WTC11 (cell line): Measurements from ENCODE around the gene GPR143.

Experiments
- FOXK1 ChIP-seq: sonication (generic); formaldehyde crosslinking; IDR thresholded peaks from 2 replicates; pipeline ENCODE4 v1.8.0; 2022; ENCODE audit warnings: mild to moderate bottlenecking, moderate library complexity, missing genetic modification reagents
- FOXP1 ChIP-seq: sonication (generic); formaldehyde crosslinking; IDR thresholded peaks from 2 replicates; pipeline ENCODE4 v1.8.0; 2022; ENCODE audit warnings: missing genetic modification reagents, mild to moderate bottlenecking, moderate library complexity, borderline replicate concordance
- NR3C1 ChIP-seq: sonication (generic); formaldehyde crosslinking; conservative IDR thresholded peaks from 2 replicates; pipeline ENCODE4 v1.8.1; 2023; ENCODE audit warnings: low read depth, mild to moderate bottlenecking, missing genetic modification reagents
- SMAD4 ChIP-seq: sonication (generic); formaldehyde crosslinking; IDR thresholded peaks from 2 replicates; pipeline ENCODE4 v1.8.0; 2022; ENCODE audit warnings: mild to moderate bottlenecking, missing genetic modification reagents
- ZNF263 ChIP-seq: sonication (generic); formaldehyde crosslinking; IDR thresholded peaks from 2 replicates; pipeline ENCODE4 v1.8.1; 2022; ENCODE audit warnings: low read depth, mild to moderate bottlenecking, moderate library complexity, missing genetic modification reagents
- TF ChIP-seq, protein P1 (sequence below): fragments of 200-600 bp; IDR thresholded peaks from 2 replicates; pipeline ENCODE4 v1.8.0; 2022; ENCODE audit warnings: antibody characterized with exemption
- TF ChIP-seq, protein P2 (sequence below): sonication (generic); formaldehyde crosslinking; conservative IDR thresholded peaks from 2 replicates; pipeline ENCODE4 v1.8.1; 2022; ENCODE audit warnings: mild to moderate bottlenecking, missing genetic modification reagents
- TF ChIP-seq, protein P3 (sequence below): sonication (generic); formaldehyde crosslinking; IDR thresholded peaks from 2 replicates; pipeline ENCODE4 v1.8.0; 2022; ENCODE audit warnings: mild to moderate bottlenecking, missing genetic modification reagents
- TF ChIP-seq, protein P4 (sequence below): fragments of 250-450 bp; sonication (Bioruptor Pico); IDR thresholded peaks from 2 replicates; pipeline ENCODE4 v1.9.0; 2021; ENCODE audit warnings: moderate library complexity, mild to moderate bottlenecking, inconsistent platforms, borderline replicate concordance
- TF ChIP-seq, protein P5 (sequence below): fragments of 250-450 bp; sonication (Bioruptor Pico); IDR thresholded peaks from 2 replicates; pipeline ENCODE4 v2.1.2; 2022; ENCODE audit warnings: mild to moderate bottlenecking, moderate library complexity
- TF ChIP-seq, protein P6 (sequence below): sonication (generic); formaldehyde crosslinking; IDR thresholded peaks from 2 replicates; pipeline ENCODE4 v1.8.0; 2022; ENCODE audit warnings: mild to moderate bottlenecking, missing genetic modification reagents
- TF ChIP-seq, protein P7 (sequence below): sonication (generic); formaldehyde crosslinking; IDR thresholded peaks from 2 replicates; pipeline ENCODE4 v1.8.1; 2022; ENCODE audit warnings: missing genetic modification reagents, borderline replicate concordance
- TF ChIP-seq, protein P8 (sequence below): sonication (generic); formaldehyde crosslinking; IDR thresholded peaks from 2 replicates; pipeline ENCODE4 v1.8.1; 2023; ENCODE audit warnings: mild to moderate bottlenecking, missing genetic modification reagents, moderate library complexity

DNA sequence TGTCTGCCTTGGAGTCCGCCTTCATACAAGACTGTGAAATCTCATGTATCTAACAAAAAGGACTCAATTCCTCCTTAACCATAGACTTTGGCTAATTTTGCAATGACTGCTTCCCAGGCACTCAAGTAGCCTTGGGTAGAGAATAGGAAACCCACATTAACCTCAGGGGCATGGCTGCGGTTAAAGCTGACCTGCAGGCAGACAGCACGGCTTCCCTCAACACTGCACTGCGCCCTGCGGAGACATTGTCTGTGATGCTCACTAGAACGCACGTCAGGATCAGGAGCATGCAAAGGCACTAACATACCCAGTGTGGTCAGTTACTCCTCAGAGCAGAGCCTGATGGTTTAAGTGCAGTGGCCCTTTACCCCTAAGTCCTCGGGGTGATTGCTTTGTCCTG, 10.3 kb upstream of the GPR143 start:
- TF ChIP-seq FOXP1 (CRISPR knock-in tag) (no peak), ZNF263 (CRISPR knock-in tag) (no peak), NR3C1 (no peak), SMAD4 (CRISPR knock-in tag) (no peak), FOXK1 (no peak)
- TF ChIP-seq, protein P1, sequence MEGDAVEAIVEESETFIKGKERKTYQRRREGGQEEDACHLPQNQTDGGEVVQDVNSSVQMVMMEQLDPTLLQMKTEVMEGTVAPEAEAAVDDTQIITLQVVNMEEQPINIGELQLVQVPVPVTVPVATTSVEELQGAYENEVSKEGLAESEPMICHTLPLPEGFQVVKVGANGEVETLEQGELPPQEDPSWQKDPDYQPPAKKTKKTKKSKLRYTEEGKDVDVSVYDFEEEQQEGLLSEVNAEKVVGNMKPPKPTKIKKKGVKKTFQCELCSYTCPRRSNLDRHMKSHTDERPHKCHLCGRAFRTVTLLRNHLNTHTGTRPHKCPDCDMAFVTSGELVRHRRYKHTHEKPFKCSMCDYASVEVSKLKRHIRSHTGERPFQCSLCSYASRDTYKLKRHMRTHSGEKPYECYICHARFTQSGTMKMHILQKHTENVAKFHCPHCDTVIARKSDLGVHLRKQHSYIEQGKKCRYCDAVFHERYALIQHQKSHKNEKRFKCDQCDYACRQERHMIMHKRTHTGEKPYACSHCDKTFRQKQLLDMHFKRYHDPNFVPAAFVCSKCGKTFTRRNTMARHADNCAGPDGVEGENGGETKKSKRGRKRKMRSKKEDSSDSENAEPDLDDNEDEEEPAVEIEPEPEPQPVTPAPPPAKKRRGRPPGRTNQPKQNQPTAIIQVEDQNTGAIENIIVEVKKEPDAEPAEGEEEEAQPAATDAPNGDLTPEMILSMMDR: no peak
- TF ChIP-seq, protein P2, sequence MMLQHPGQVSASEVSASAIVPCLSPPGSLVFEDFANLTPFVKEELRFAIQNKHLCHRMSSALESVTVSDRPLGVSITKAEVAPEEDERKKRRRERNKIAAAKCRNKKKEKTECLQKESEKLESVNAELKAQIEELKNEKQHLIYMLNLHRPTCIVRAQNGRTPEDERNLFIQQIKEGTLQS (CRISPR knock-in tag): no peak
- TF ChIP-seq, protein P3, sequence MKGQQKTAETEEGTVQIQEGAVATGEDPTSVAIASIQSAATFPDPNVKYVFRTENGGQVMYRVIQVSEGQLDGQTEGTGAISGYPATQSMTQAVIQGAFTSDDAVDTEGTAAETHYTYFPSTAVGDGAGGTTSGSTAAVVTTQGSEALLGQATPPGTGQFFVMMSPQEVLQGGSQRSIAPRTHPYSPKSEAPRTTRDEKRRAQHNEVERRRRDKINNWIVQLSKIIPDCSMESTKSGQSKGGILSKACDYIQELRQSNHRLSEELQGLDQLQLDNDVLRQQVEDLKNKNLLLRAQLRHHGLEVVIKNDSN (CRISPR knock-in tag): no peak
- TF ChIP-seq, protein P4, sequence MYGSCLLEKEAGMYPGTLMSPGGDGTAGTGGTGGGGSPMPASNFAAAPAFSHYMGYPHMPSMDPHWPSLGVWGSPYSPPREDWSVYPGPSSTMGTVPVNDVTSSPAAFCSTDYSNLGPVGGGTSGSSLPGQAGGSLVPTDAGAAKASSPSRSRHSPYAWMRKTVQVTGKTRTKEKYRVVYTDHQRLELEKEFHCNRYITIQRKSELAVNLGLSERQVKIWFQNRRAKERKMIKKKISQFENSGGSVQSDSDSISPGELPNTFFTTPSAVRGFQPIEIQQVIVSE (CRISPR knock-in tag): no peak
- TF ChIP-seq, protein P5, sequence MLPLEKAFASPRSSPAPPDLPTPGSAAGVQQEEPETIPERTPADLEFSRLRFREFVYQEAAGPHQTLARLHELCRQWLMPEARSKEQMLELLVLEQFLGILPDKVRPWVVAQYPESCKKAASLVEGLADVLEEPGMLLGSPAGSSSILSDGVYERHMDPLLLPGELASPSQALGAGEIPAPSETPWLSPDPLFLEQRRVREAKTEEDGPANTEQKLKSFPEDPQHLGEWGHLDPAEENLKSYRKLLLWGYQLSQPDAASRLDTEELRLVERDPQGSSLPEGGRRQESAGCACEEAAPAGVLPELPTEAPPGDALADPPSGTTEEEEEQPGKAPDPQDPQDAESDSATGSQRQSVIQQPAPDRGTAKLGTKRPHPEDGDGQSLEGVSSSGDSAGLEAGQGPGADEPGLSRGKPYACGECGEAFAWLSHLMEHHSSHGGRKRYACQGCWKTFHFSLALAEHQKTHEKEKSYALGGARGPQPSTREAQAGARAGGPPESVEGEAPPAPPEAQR: no peak
- TF ChIP-seq, protein P6, sequence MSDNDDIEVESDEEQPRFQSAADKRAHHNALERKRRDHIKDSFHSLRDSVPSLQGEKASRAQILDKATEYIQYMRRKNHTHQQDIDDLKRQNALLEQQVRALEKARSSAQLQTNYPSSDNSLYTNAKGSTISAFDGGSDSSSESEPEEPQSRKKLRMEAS (CRISPR knock-in tag): no peak
- TF ChIP-seq, protein P7, sequence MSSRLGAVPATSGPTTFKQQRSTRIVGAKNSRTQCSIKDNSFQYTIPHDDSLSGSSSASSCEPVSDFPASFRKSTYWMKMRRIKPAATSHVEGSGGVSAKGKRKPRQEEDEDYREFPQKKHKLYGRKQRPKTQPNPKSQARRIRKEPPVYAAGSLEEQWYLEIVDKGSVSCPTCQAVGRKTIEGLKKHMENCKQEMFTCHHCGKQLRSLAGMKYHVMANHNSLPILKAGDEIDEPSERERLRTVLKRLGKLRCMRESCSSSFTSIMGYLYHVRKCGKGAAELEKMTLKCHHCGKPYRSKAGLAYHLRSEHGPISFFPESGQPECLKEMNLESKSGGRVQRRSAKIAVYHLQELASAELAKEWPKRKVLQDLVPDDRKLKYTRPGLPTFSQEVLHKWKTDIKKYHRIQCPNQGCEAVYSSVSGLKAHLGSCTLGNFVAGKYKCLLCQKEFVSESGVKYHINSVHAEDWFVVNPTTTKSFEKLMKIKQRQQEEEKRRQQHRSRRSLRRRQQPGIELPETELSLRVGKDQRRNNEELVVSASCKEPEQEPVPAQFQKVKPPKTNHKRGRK (CRISPR knock-in tag): no peak
- TF ChIP-seq, protein P8, sequence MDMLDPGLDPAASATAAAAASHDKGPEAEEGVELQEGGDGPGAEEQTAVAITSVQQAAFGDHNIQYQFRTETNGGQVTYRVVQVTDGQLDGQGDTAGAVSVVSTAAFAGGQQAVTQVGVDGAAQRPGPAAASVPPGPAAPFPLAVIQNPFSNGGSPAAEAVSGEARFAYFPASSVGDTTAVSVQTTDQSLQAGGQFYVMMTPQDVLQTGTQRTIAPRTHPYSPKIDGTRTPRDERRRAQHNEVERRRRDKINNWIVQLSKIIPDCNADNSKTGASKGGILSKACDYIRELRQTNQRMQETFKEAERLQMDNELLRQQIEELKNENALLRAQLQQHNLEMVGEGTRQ (CRISPR knock-in tag): no peak
